Esophagus squamous epithelium (tissue), 5 donors: ENCODE results near the gene NPHP4. TPM values are rescaled to one million over a fixed set of nuclear protein-coding genes. Genes with fewer than 3 reads are reported as not detected.

Source experiments
- DNase-seq: peaks from one replicate; lab custom pipeline; 2025; lab: John Stamatoyannopoulos, UW
- H3K27ac ChIP-seq, 4 donors: fragments of 200-600 bp; sonication (generic); one replicate each; pipeline ENCODE4 v1.5.1; 2016 to 2019; ENCODE audit warnings: mild to moderate bottlenecking in 1 of 4
- H3K27me3 ChIP-seq, 4 donors: fragments of 200-600 bp; sonication (generic); 1 replicate in 3 of 4; 2 replicates in 1 of 4; pipeline versions ENCODE4 v1.5.1 to v1.6.0; 2017 to 2021; ENCODE audit warnings: antibody characterized with exemption in 1 of 4
- H3K36me3 ChIP-seq, 3 donors: fragments of 200-600 bp; sonication (generic); one replicate each; pipeline ENCODE4 v1.5.1; 2016 to 2019
- H3K4me1 ChIP-seq, 3 donors: fragments of 200-600 bp; sonication (generic); one replicate each; pipeline ENCODE4 v1.5.1; 2017 to 2019
- H3K4me3 ChIP-seq, 4 donors: fragments of 200-600 bp; sonication (generic); 1 replicate in 3 of 4; 2 replicates in 1 of 4; pipeline ENCODE4 v1.5.1; 2016 to 2019; ENCODE audit warnings: mild to moderate bottlenecking in 2 of 4, moderate library complexity in 1 of 4
- H3K9me3 ChIP-seq, 3 donors: fragments of 200-600 bp; sonication (generic); one replicate each; pipeline ENCODE4 v1.5.1; 2016 to 2019
- POLR2A ChIP-seq, 4 donors: fragments of 450-650 bp; IDR thresholded peaks; one replicate each; pipeline ENCODE4 v1.6.1; 2017; ENCODE audit warnings: antibody characterized with exemption in 4 of 4, mild to moderate bottlenecking in 4 of 4, moderate library complexity in 3 of 4
- WGBS, 2 donors: methylation state at CpG; one replicate each; pipeline ENCODE4 v1.1.5; 2018; 5-methylcytosine and 5-hydroxymethylcytosine counted together
- intact Hi-C: fragments of 100-400 bp; cut with DNase I; formaldehyde crosslinking; loops from one replicate; pipeline ENCODE4 v1.15.0; 2022
- total RNA-seq, 4 donors: library from RNA; depleted of rRNA; stranded (reverse); fragments of >200 nt; gene quantifications; one replicate each; pipeline ENCODE4 v1.1.0, GENCODE V29; 2016
- TF ChIP-seq, protein P1 (sequence below), 6 experiments: fragments of 450-650 bp in 4 of 6; fragments of 200-600 bp in 2 of 6; sonication (generic) in 2 of 6; IDR thresholded peaks; one replicate each; pipeline ENCODE4 v1.5.1; 2016 to 2019; ENCODE audit warnings: antibody characterized with exemption in 6 of 6, mild to moderate bottlenecking in 4 of 6, moderate library complexity in 4 of 6
- donor health status: DM: yes; HTN: yes; CAD: no.

NPHP4 gene
- total RNA-seq, 4 donors from 2014 or later = 2.4 to 8.8 (median 5.3) TPM

GRCh38 chr1:5865774-5866173 lies 126.5 kb downstream of the NPHP4 start:
- Histone ChIP-seq H3K9me3 (no peaks in the 10 kb centered on the region), H3K4me1 (no peaks in the 10 kb centered on the region), H3K27me3 (no peaks in the 10 kb centered on the region), H3K27ac (no peak overlapping the region), H3K4me3 (no peak overlapping the region), H3K36me3 (peaks cover 0 to 81% (median 0%) of the 10 kb centered on the region in 3 donors)
- TF ChIP-seq POLR2A (IDR thresholded peaks at IDR 0.05) = no peak
- TF ChIP-seq, protein P1, sequence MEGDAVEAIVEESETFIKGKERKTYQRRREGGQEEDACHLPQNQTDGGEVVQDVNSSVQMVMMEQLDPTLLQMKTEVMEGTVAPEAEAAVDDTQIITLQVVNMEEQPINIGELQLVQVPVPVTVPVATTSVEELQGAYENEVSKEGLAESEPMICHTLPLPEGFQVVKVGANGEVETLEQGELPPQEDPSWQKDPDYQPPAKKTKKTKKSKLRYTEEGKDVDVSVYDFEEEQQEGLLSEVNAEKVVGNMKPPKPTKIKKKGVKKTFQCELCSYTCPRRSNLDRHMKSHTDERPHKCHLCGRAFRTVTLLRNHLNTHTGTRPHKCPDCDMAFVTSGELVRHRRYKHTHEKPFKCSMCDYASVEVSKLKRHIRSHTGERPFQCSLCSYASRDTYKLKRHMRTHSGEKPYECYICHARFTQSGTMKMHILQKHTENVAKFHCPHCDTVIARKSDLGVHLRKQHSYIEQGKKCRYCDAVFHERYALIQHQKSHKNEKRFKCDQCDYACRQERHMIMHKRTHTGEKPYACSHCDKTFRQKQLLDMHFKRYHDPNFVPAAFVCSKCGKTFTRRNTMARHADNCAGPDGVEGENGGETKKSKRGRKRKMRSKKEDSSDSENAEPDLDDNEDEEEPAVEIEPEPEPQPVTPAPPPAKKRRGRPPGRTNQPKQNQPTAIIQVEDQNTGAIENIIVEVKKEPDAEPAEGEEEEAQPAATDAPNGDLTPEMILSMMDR (IDR thresholded peaks at IDR 0.05) = no peak
- intact Hi-C loops = no loop called here
- 82% methylated on average over 6 of the region's 7 CpGs; no CpG with 5 or more reads in 1 of the 2 donors for WGBS, 2 donors
- no peak for DNase-seq

- no peaks in the 10 kb centered on the region for H3K27me3 ChIP-seq
- H3K36me3 ChIP-seq = peaks cover 0 to 74% (median 0%) of the 10 kb centered on the region in 3 donors
- intact Hi-C loops = no loop called here
- no peak overlapping the region for H3K27ac ChIP-seq
- no peak for TF ChIP-seq POLR2A (IDR thresholded peaks at IDR 0.05)
- TF ChIP-seq, protein P1 (IDR thresholded peaks at IDR 0.05) = no peak
- H3K9me3 ChIP-seq = no peaks in the 10 kb centered on the region
- no peaks in the 10 kb centered on the region for H3K4me1 ChIP-seq
- no peak for DNase-seq
- no peak overlapping the region for H3K4me3 ChIP-seq
- 90 to 100% methylated on average over 1 to 4 of the region's 16 CpGs for WGBS, 2 donors
These were observed 127.2 kb downstream of the NPHP4 start for GRCh38 chr1:5865056-5865455.

- no peaks in the 10 kb centered on the region for H3K27me3 ChIP-seq
- H3K27ac ChIP-seq = no peak overlapping the region
- intact Hi-C loops = no loop called here
- H3K4me1 ChIP-seq = no peaks in the 10 kb centered on the region
- no peak for DNase-seq
- peaks cover 0 to 75% (median 0%) of the 10 kb centered on the region in 3 donors for H3K36me3 ChIP-seq
- no peak for TF ChIP-seq POLR2A (IDR thresholded peaks at IDR 0.05)
- H3K4me3 ChIP-seq = no peak overlapping the region
- no peaks in the 10 kb centered on the region for H3K9me3 ChIP-seq
- 96% methylated on average over 8 of the region's 16 CpGs; no CpG with 5 or more reads in 1 of the 2 donors for WGBS, 2 donors
These were observed 128.0 kb downstream of the NPHP4 start for GRCh38 chr1:5864256-5864655.

- 94 to 95% methylated on average over 10 to 17 of the region's 17 CpGs for WGBS, 2 donors
- Histone ChIP-seq H3K27me3 (no peaks in the 10 kb centered on the region), H3K4me1 (no peaks in the 10 kb centered on the region), H3K9me3 (no peaks in the 10 kb centered on the region), H3K27ac (no peak overlapping the region), H3K4me3 (no peak overlapping the region), H3K36me3 (peaks cover 0 to 79% (median 0%) of the 10 kb centered on the region in 3 donors)
- no peak for DNase-seq
- no peak for TF ChIP-seq POLR2A (IDR thresholded peaks at IDR 0.05)
- TF ChIP-seq, protein P1 (IDR thresholded peaks at IDR 0.05) = no peak
- intact Hi-C loops = no loop called here
These were observed 129.0 kb downstream of the NPHP4 start for GRCh38 chr1:5863238-5863637.

GRCh38 chr1:5861871-5862825 lies 130.1 kb downstream of the NPHP4 start:
- Histone ChIP-seq H3K36me3 (peaks cover 0 to 69% (median 0%) of the 10 kb centered on the region in 3 donors), H3K4me1 (no peaks in the 10 kb centered on the region), H3K9me3 (no peaks in the 10 kb centered on the region), H3K27me3 (no peaks in the 10 kb centered on the region), H3K4me3 (no peak overlapping the region), H3K27ac (no peak overlapping the region)
- DNase-seq = no peak
- 92 to 94% methylated on average over 8 to 17 of the region's 27 CpGs for WGBS, 2 donors
- intact Hi-C loops = no loop called here
- TF ChIP-seq, protein P1 (IDR thresholded peaks at IDR 0.05) = no peak
- TF ChIP-seq POLR2A (IDR thresholded peaks at IDR 0.05) = no peak
